SU-DHL-6 (cell line): ENCODE data around the gene KRT77.
"Not testable (repeated sequence)": the region's sequence is repeated elsewhere in the genome, so short reads cannot be mapped to it uniquely, and the experiment has no call there.

Source experiments
- H2AFZ ChIP-seq: fragments of 200-600 bp; sonication (generic); 2 replicates; pipeline ENCODE4 v1.6.1; 2014; ENCODE audit warnings: low read depth, mild to moderate bottlenecking, moderate library complexity, mixed read lengths, antibody characterized with exemption, low read length; ENCODE audit not compliant: severe bottlenecking
- H3F3A ChIP-seq: fragments of 200-600 bp; shearing (Covaris generic); 2 replicates; pipeline ENCODE4 v1.6.0; 2016; ENCODE audit warnings: antibody characterized with exemption, mild to moderate bottlenecking; ENCODE audit not compliant: insufficient read depth
- H3K27ac ChIP-seq: fragments of 200-600 bp; sonication (generic); 2 replicates; pipeline ENCODE4 v1.5.1; 2016; ENCODE audit warnings: low read depth, mild to moderate bottlenecking, low read length, moderate library complexity, mixed read lengths
- H3K27me3 ChIP-seq: fragments of 200-600 bp; sonication (generic), shearing (Covaris generic); 2 replicates; pipeline ENCODE4 v1.6.0; 2014; ENCODE audit warnings: mild to moderate bottlenecking, low read length
- H3K36me3 ChIP-seq: fragments of 200-600 bp; sonication (generic); 2 replicates; pipeline ENCODE4 v1.6.1; 2014; ENCODE audit warnings: mild to moderate bottlenecking, low read length, mixed read lengths
- H3K4me2 ChIP-seq: fragments of 300-600, 200-600 bp; shearing (Covaris generic), sonication (generic); 2 replicates; pipeline ENCODE4 v1.6.0; 2014; ENCODE audit warnings: low read length, low read depth, mild to moderate bottlenecking; ENCODE audit not compliant: poor library complexity, severe bottlenecking
- H3K4me3 ChIP-seq: fragments of 200-600 bp; sonication (generic); 2 replicates; pipeline ENCODE4 v1.5.1; 2014; ENCODE audit warnings: antibody characterized with exemption, low read length, mild to moderate bottlenecking, mixed read lengths; ENCODE audit not compliant: insufficient read depth, poor library complexity, severe bottlenecking
- H3K79me2 ChIP-seq: fragments of 200-600 bp; sonication (generic); 2 replicates; pipeline ENCODE4 v1.6.1; 2014; ENCODE audit warnings: mild to moderate bottlenecking, low read length, moderate library complexity; ENCODE audit not compliant: insufficient read depth
- H3K9ac ChIP-seq: fragments of 200-600 bp; sonication (generic); 2 replicates; pipeline ENCODE4 v1.7.0; 2014; ENCODE audit warnings: mild to moderate bottlenecking, low read length
- H3K9me2 ChIP-seq: fragments of 200-600 bp; sonication (generic); replicated peaks from 2 replicates; pipeline ENCODE4 v1.6.1; 2014; ENCODE audit warnings: low read length; ENCODE audit not compliant: insufficient read depth
- H3K9me3 ChIP-seq: fragments of 200-600 bp; sonication (generic); 2 replicates; pipeline ENCODE4 v1.6.1; 2014; ENCODE audit warnings: low read length, mixed read lengths; ENCODE audit not compliant: insufficient read depth
- H4K20me1 ChIP-seq: fragments of 200-600 bp; sonication (generic); 2 replicates; pipeline ENCODE4 v1.6.1; 2014; ENCODE audit warnings: low read depth, mild to moderate bottlenecking, antibody characterized with exemption, low read length, moderate library complexity, mixed read lengths
- CTCF ChIP-seq: fragments of 200-600 bp; sonication (generic); IDR thresholded peaks from one replicate; pipeline ENCODE4 v1.5.1; 2017; ENCODE audit warnings: antibody characterized with exemption, mild to moderate bottlenecking, low read length, moderate library complexity; ENCODE audit not compliant: insufficient read depth, poor library complexity, severe bottlenecking
- EZH2phosphoT487 ChIP-seq: fragments of 200-600 bp; sonication (generic), shearing (Covaris generic); conservative IDR thresholded peaks from 2 replicates; pipeline ENCODE4 v1.6.1; 2018; ENCODE audit warnings: mild to moderate bottlenecking, antibody characterized with exemption, low read length, moderate library complexity, mixed read lengths

Gene KRT77

GRCh38 chr12:52670506-52670905 lies 32.8 kb downstream of the KRT77 start:
- no peak overlapping the region for H2AFZ ChIP-seq
- no peaks in the 10 kb centered on the region for H3K27me3 ChIP-seq
- no peaks in the 10 kb centered on the region for H3K36me3 ChIP-seq
- H3F3A ChIP-seq, result no peaks in the 10 kb centered on the region
- H3K4me2 ChIP-seq, result no peak overlapping the region
- H3K9me3 ChIP-seq, result no peaks in the 10 kb centered on the region
- H3K9me2 ChIP-seq, result no peaks in the 10 kb centered on the region
- H4K20me1 ChIP-seq, result no peaks in the 10 kb centered on the region
- H3K9ac ChIP-seq, result no peak overlapping the region
- no peak overlapping the region for H3K27ac ChIP-seq
- no peak overlapping the region for H3K4me3 ChIP-seq
- TF ChIP-seq EZH2phosphoT487, result no peak
- no peak for TF ChIP-seq CTCF
- no peaks in the 10 kb centered on the region for H3K79me2 ChIP-seq

DNA sequence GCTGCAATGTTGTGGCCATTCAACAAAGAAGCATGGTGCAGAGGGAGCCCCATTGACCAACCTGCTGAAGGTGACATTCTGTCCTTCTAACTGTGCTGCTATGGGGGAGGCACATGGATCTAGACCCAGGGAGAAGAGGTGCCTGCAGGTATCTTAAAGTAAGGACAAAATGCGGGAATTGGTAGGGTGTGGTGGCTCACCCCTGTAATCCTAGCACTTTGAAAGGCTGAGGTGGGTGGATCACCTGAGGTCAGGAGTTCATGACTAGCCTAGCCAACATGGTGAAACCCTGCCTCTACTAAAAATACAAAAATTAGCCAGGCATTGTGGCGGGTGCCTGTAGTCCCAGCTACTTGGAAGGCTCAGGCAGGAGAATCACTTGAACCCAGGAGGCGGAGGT lies 33.4 kb downstream of the KRT77 start:
- H3F3A ChIP-seq, H3K4me2 ChIP-seq, H3K4me3 ChIP-seq, H3K9me2 ChIP-seq, H3K36me3 ChIP-seq, H4K20me1 ChIP-seq, H2AFZ ChIP-seq, H3K9ac ChIP-seq, H3K9me3 ChIP-seq, H3K27me3 ChIP-seq, H3K27ac ChIP-seq, H3K79me2 ChIP-seq: not testable (repeated sequence)

DNA sequence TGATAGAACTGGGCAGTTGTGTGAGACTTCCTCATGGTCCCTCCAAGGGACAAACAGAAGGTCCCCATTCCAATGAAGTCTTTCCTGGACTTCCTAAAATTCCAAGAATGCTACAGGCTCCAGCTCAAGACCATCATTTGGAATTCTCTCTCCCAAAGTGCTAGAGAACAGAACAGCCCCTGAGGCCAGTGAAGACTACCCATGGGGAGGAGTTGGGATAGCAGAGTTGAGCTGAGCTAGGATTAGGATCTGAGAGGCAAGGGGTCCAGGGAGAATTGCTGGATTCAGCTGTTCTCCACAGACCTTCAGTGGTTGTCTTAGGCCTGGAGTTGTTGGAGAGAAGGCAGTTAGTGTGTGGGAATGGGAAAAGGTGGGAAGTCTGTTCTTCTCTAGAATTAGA lies 33.9 kb downstream of the KRT77 start:
- H3K9me2 ChIP-seq, result no peaks in the 10 kb centered on the region
- H3K36me3 ChIP-seq, result no peaks in the 10 kb centered on the region
- H3K4me2 ChIP-seq, result no peak overlapping the region
- H3K4me3 ChIP-seq, result no peak overlapping the region
- H3K79me2 ChIP-seq, result no peaks in the 10 kb centered on the region
- H3K27me3 ChIP-seq, result no peaks in the 10 kb centered on the region
- no peak for TF ChIP-seq CTCF
- no peak for TF ChIP-seq EZH2phosphoT487
- no peak overlapping the region for H3K27ac ChIP-seq
- no peaks in the 10 kb centered on the region for H3F3A ChIP-seq
- no peak overlapping the region for H2AFZ ChIP-seq
- H3K9me3 ChIP-seq, result no peaks in the 10 kb centered on the region
- H4K20me1 ChIP-seq, result no peaks in the 10 kb centered on the region
- H3K9ac ChIP-seq, result no peak overlapping the region

DNA sequence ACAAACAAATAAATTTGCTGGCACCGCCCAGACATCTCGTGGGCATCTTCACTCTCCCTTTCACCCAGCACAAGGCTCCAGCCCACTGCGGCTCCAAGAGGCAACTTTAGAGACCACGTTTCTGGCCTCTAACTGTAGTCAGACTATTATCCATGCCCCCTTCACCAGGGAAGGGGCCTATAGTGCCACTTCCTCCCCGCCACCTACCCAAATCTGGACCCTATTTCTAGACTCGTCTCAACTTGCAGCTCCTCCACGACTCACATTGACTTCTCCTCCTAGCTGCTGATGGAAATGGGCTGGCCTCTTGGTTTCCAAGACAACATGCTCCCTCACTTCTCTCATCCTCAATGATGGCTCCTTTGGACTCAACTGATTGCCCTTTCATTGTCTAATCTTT lies 35.4 kb downstream of the KRT77 start:
- no peak overlapping the region for H3K4me2 ChIP-seq
- H3K27me3 ChIP-seq, result no peaks in the 10 kb centered on the region
- H3K9ac ChIP-seq, result no peak overlapping the region
- H3K9me2 ChIP-seq, result no peaks in the 10 kb centered on the region
- no peaks in the 10 kb centered on the region for H3K9me3 ChIP-seq
- H3K4me3 ChIP-seq, result no peak overlapping the region
- H3K27ac ChIP-seq, result no peak overlapping the region
- no peaks in the 10 kb centered on the region for H3K79me2 ChIP-seq
- TF ChIP-seq EZH2phosphoT487 (no peak), CTCF (no peak)
- no peaks in the 10 kb centered on the region for H4K20me1 ChIP-seq
- no peaks in the 10 kb centered on the region for H3K36me3 ChIP-seq
- H3F3A ChIP-seq, result no peaks in the 10 kb centered on the region
- H2AFZ ChIP-seq, result no peak overlapping the region
